Uterus (tissue), 2 donors: ENCODE results near the gene KRT34.

Experiments
- POLR2A ChIP-seq, 2 donors: fragments of 450-650 bp; IDR thresholded peaks; one replicate each; pipeline ENCODE4 v1.6.1; 2016; ENCODE audit warnings: antibody characterized with exemption in 2 of 2, mild to moderate bottlenecking in 1 of 2, moderate library complexity in 1 of 2
- TF ChIP-seq, protein P1 (sequence below), 4 experiments: fragments of 200-600 bp in 2 of 4; fragments of 450-650 bp in 2 of 4; sonication (generic) in 2 of 4; IDR thresholded peaks; one replicate each; pipeline ENCODE4 v1.5.1; 2016 to 2019; ENCODE audit warnings: antibody characterized with exemption in 4 of 4, mild to moderate bottlenecking in 2 of 4, moderate library complexity in 1 of 4

DNA sequence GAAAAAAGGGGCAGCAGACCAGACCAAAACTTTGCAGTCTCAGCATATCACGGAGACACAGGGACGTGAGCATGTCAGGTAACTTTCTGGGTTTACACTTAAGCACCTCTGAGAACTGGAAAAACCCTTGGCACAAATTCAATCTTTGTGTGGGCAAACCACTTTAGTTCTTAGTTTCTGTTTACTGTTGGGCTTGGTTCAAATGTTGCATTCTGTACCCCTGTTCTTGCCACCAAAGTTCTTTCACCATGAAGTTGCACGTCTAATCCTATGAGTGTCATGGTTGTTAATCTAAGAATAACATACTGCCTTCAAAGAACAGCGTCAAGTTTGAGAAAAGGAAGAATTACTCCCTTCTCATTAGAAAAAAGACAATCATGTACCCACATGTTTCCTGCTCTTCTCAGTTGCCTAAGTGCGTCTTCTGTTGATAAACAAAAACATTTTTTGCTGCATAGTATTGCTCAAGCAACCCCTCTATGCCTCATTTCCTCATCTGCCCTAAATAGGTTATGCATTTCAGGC is 43.1 kb downstream of the KRT34 start:
- TF ChIP-seq, protein P1, sequence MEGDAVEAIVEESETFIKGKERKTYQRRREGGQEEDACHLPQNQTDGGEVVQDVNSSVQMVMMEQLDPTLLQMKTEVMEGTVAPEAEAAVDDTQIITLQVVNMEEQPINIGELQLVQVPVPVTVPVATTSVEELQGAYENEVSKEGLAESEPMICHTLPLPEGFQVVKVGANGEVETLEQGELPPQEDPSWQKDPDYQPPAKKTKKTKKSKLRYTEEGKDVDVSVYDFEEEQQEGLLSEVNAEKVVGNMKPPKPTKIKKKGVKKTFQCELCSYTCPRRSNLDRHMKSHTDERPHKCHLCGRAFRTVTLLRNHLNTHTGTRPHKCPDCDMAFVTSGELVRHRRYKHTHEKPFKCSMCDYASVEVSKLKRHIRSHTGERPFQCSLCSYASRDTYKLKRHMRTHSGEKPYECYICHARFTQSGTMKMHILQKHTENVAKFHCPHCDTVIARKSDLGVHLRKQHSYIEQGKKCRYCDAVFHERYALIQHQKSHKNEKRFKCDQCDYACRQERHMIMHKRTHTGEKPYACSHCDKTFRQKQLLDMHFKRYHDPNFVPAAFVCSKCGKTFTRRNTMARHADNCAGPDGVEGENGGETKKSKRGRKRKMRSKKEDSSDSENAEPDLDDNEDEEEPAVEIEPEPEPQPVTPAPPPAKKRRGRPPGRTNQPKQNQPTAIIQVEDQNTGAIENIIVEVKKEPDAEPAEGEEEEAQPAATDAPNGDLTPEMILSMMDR (IDR thresholded peaks at IDR 0.05) = no peak
- no peak for TF ChIP-seq POLR2A (IDR thresholded peaks at IDR 0.05)
